Measurements from ENCODE around the gene FLOT2. TPM values are rescaled to one million over a fixed set of nuclear protein-coding genes. Genes with fewer than 3 reads are reported as not detected.

FLOT2 gene
- total and polyA plus RNA-seq, 2 donors (not counting 3 experiments of a cell fraction or from before 2014, with no cell fraction given): 169 to 180 TPM

DNA sequence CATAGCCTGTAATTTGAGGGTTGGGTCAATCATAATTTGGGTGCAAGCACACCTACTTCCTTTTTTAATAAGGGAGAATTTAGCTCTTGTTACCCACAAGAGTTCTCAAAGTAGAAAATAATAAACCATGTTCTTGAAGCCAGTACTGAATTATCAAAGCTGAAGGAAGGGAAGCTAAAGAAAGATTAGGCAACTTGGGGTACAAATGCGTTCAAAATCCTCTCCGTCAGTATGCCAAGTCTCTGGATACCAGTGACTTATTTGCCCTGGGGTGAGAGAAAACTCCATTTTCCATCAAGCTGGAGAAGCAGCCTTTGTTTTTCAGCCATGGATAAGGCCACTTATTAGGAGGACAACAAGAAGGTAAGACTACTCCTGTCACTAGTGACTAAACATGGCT is 28.8 kb upstream of the FLOT2 start:
- Histone ChIP-seq H3K4me3 (replicated peaks in 1 of 3; ENCODE audit: insufficient read depth in 1 of 3, low read depth in 1 of 3, low read length in 3 of 3) (no peak overlapping the region), H3K36me3 (ENCODE audit: control insufficient read depth in 2 of 2, extremely low read depth in 1 of 2, insufficient read depth in 2 of 2, low read length in 2 of 2) (peaks cover 0 to 8% of the 10 kb centered on the region in 2 experiments), H2AFZ (ENCODE audit: low read depth, low read length) (no peak overlapping the region), H3K9me3 (replicated peaks; ENCODE audit: control insufficient read depth, insufficient read depth, low read length) (no peaks in the 10 kb centered on the region), H3K79me2 (ENCODE audit: control insufficient read depth, insufficient read depth, low read length) (peaks cover 37% of the 10 kb centered on the region), H3K27ac (ENCODE audit: insufficient read depth, low read depth, low read length) (peak overlapping the region; percentile 89), H4K20me1 (replicated peaks; ENCODE audit: control insufficient read depth, extremely low read depth, insufficient read depth, low read length) (peaks cover 2% of the 10 kb centered on the region), H3K4me1 (ENCODE audit: control insufficient read depth, extremely low read depth, insufficient read depth, low read length) (peaks cover 22% of the 10 kb centered on the region), H3K27me3 (ENCODE audit: control insufficient read depth in 2 of 2, insufficient read depth in 2 of 2, low read length in 2 of 2) (no peaks in the 10 kb centered on the region), H3K9ac (replicated peaks; ENCODE audit: extremely low read depth, insufficient read depth, low read length) (peak overlapping the region; percentile 51), H3K9me1 (replicated peaks; ENCODE audit: control insufficient read depth, extremely low read depth, insufficient read depth, low read length) (no peaks in the 10 kb centered on the region), H3K4me2 (ENCODE audit: insufficient read depth, low read length) (peak overlapping the region; percentile 85)
- ChIA-PET CTCF (interaction anchor here (0.6 to 5.3 kb wide), 10 partner anchors 10 to 200 kb away, joined by 3 to 28 read pairs (median 10); no protein-coding TSS in a partner anchor), POLR2A (interaction anchor here (0.6 kb wide), 1 partner anchor 80 kb away, joined by 3 read pairs; no protein-coding TSS in a partner anchor)
- no peak for TF ChIP-seq GATA2 (IDR thresholded peaks at IDR 0.05; ENCODE audit: insufficient read depth, insufficient read length, low read depth, low read length)
- no peak for TF ChIP-seq EZH2 (IDR thresholded peaks at IDR 0.05; ENCODE audit: borderline replicate concordance, low read depth, low read length, severe bottlenecking)
- TF ChIP-seq, protein P1, sequence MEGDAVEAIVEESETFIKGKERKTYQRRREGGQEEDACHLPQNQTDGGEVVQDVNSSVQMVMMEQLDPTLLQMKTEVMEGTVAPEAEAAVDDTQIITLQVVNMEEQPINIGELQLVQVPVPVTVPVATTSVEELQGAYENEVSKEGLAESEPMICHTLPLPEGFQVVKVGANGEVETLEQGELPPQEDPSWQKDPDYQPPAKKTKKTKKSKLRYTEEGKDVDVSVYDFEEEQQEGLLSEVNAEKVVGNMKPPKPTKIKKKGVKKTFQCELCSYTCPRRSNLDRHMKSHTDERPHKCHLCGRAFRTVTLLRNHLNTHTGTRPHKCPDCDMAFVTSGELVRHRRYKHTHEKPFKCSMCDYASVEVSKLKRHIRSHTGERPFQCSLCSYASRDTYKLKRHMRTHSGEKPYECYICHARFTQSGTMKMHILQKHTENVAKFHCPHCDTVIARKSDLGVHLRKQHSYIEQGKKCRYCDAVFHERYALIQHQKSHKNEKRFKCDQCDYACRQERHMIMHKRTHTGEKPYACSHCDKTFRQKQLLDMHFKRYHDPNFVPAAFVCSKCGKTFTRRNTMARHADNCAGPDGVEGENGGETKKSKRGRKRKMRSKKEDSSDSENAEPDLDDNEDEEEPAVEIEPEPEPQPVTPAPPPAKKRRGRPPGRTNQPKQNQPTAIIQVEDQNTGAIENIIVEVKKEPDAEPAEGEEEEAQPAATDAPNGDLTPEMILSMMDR (IDR thresholded peaks at IDR 0.05; ENCODE audit: extremely low read depth in 1 of 2, insufficient read depth in 1 of 2, low read depth in 1 of 2, low read length in 2 of 2): no peak
- TF ChIP-seq FOS (IDR thresholded peaks at IDR 0.05; ENCODE audit: borderline replicate concordance, insufficient read depth, low read length): no peak
- TF ChIP-seq POLR2AphosphoS5 (IDR thresholded peaks at IDR 0.05; ENCODE audit: insufficient read depth, low read depth, low read length): no peak
- no peak for TF ChIP-seq MYC (IDR thresholded peaks at IDR 0.05; ENCODE audit: low read depth, low read length)
- no peak for TF ChIP-seq POLR2A (IDR thresholded peaks at IDR 0.05; ENCODE audit: low read depth, low read length)
- no peak for TF ChIP-seq JUN (IDR thresholded peaks at IDR 0.05; ENCODE audit: borderline replicate concordance, insufficient read depth, insufficient read length, low read depth)
- TF ChIP-seq, protein P2, sequence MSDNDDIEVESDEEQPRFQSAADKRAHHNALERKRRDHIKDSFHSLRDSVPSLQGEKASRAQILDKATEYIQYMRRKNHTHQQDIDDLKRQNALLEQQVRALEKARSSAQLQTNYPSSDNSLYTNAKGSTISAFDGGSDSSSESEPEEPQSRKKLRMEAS (IDR thresholded peaks at IDR 0.05; ENCODE audit: insufficient read depth, insufficient read length): no peak
- intact Hi-C loops (cut with micrococcal nuclease): loop anchor here (1.0 kb wide), 1 partner anchor 23 kb away; no protein-coding TSS in a partner anchor
- DNase-seq (ENCODE audit: low read depth, low spot score): no peak
- no peak for FAIRE-seq
- no TSS peak for BruUV-seq (replicated peaks)
- dilution Hi-C loops (cut with MboI; ENCODE audit: extremely low pct_ligation_motif_present, low sequenced_read_pairs): no loop called here

Data from endothelial cell of umbilical vein (primary cell).